B cell (primary cell): ENCODE measurements around the gene FAM111A. TPM values are rescaled to one million over a fixed set of nuclear protein-coding genes. Genes with fewer than 3 reads are reported as not detected.

Source experiments
- ATAC-seq: fragments of 200-7000 bp; cut with Tn5 transposase; one replicate; pipeline ENCODE4 v1.10.0; 2021; ENCODE audit warnings: low read depth, mild to moderate bottlenecking, moderate number of reproducible peaks, moderate library complexity
- CTCF ChIA-PET: fragments of 350-600 bp; sonication (Branson Sonifier 250); formaldehyde crosslinking; loops from one replicate; lab custom pipeline; 2021; ENCODE audit warnings: antibody characterized with exemption, inconsistent platforms; lab: Charles Lee
- POLR2A ChIA-PET: fragments of 350-600 bp; sonication (Branson Sonifier 250); formaldehyde crosslinking; loops from one replicate; lab custom pipeline; 2021; ENCODE audit warnings: antibody characterized with exemption; lab: Charles Lee
- DNase-seq: peaks from one replicate; pipeline ENCODE4 v3.0.0; 2013
- H2AFZ ChIP-seq: 2 replicates; pipeline ENCODE4 v1.6.1; 2012; ENCODE audit warnings: mild to moderate bottlenecking, low read depth, low read length; ENCODE audit not compliant: insufficient read depth, poor library complexity, severe bottlenecking
- H3K27ac ChIP-seq, 2 donors: 1 replicate in 1 of 2; 2 replicates in 1 of 2; pipeline ENCODE4 v1.5.1; 2012 to 2013; ENCODE audit warnings: low read length in 2 of 2, mild to moderate bottlenecking in 2 of 2, moderate library complexity in 1 of 2
- H3K27me3 ChIP-seq, 4 experiments: fragments of 200-600 bp in 1 of 4; sonication (generic) in 1 of 4; replicated peaks in 1 of 4; 1 replicate in 2 of 4; 2 replicates in 2 of 4; pipeline versions ENCODE4 v1.6.1 to v1.7.0; 2013 to 2016; ENCODE audit warnings: low read length in 3 of 4, mild to moderate bottlenecking in 2 of 4, mixed read lengths in 1 of 4, moderate library complexity in 1 of 4; ENCODE audit not compliant: insufficient read depth in 4 of 4, control insufficient read depth in 3 of 4; ENCODE audit errors: control extremely low read depth in 1 of 4
- H3K36me3 ChIP-seq, 2 experiments: replicated peaks in 1 of 2; 1 replicate in 1 of 2; 2 replicates in 1 of 2; pipeline versions ENCODE4 v1.6.1 to v1.7.1; 2013; ENCODE audit warnings: low read length in 1 of 2; ENCODE audit not compliant: insufficient read depth in 2 of 2, control insufficient read depth in 1 of 2; ENCODE audit errors: control extremely low read depth in 1 of 2, extremely low read depth in 1 of 2
- H3K4me1 ChIP-seq, 2 donors: fragments of 200-600 bp in 1 of 2; sonication (generic) in 1 of 2; 1 replicate in 1 of 2; 2 replicates in 1 of 2; pipeline versions ENCODE4 v1.5.1 to v1.6.1; 2013 to 2017; ENCODE audit warnings: low read length in 2 of 2; ENCODE audit not compliant: control insufficient read depth in 2 of 2, insufficient read depth in 2 of 2
- H3K4me2 ChIP-seq: replicated peaks from 2 replicates; pipeline ENCODE3; 2012; ENCODE audit warnings: mild to moderate bottlenecking, low read depth, low read length; ENCODE audit not compliant: poor library complexity, severe bottlenecking
- H3K4me3 ChIP-seq, 5 experiments: fragments of 200-600 bp in 1 of 5; sonication (generic) in 1 of 5; 1 replicate in 3 of 5; 2 replicates in 2 of 5; pipeline versions ENCODE4 v1.5.1 to v1.7.0; 2011 to 2016; ENCODE audit warnings: low read length in 4 of 5, mild to moderate bottlenecking in 4 of 5, low read depth in 2 of 5, control low read depth in 1 of 5, moderate library complexity in 1 of 5; ENCODE audit not compliant: insufficient read depth in 1 of 5; ENCODE audit errors: control extremely low read depth in 1 of 5, extremely low read depth in 1 of 5
- H3K79me2 ChIP-seq: fragments of 200-600 bp; sonication (generic); one replicate; pipeline ENCODE4 v1.6.0; 2016; ENCODE audit warnings: low read length; ENCODE audit not compliant: control insufficient read depth, insufficient read depth
- H3K9ac ChIP-seq: fragments of 200-600 bp; sonication (generic); 2 replicates; pipeline ENCODE4 v1.6.1; 2017; ENCODE audit warnings: mild to moderate bottlenecking, low read length, moderate library complexity
- H3K9me3 ChIP-seq, 3 donors: one replicate each; pipeline versions ENCODE4 v1.6.1 to v1.7.1; 2013; ENCODE audit warnings: low read length in 2 of 3; ENCODE audit not compliant: control insufficient read depth in 2 of 3, insufficient read depth in 1 of 3; ENCODE audit errors: control extremely low read depth in 1 of 3
- H4K20me1 ChIP-seq: 2 replicates; pipeline ENCODE4 v1.6.0; 2012; ENCODE audit warnings: mild to moderate bottlenecking, low read length; ENCODE audit not compliant: insufficient read depth, control insufficient read depth, poor library complexity, severe bottlenecking
- H3K27ac Mint-ChIP-seq: one replicate; pipeline ENCODE4 v1.8.0; 2021; ENCODE audit warnings: mixed read lengths
- H3K27me3 Mint-ChIP-seq: one replicate; pipeline ENCODE4 v1.8.0; 2021; ENCODE audit warnings: mixed read lengths
- H3K4me1 Mint-ChIP-seq: one replicate; pipeline ENCODE4 v1.8.0; 2021; ENCODE audit warnings: mixed read lengths
- H3K4me3 Mint-ChIP-seq: one replicate; pipeline ENCODE4 v1.8.0; 2021; ENCODE audit warnings: mixed read lengths
- H3K9me3 Mint-ChIP-seq: one replicate; pipeline ENCODE4 v1.8.0; 2022; ENCODE audit warnings: mixed read lengths; ENCODE audit not compliant: insufficient read depth
- CTCF ChIP-seq: fragments of 200-600 bp; IDR thresholded peaks from one replicate; pipeline ENCODE4 v1.8.0; 2022; ENCODE audit warnings: antibody characterized with exemption, mild to moderate bottlenecking
- EZH2 ChIP-seq: IDR thresholded peaks from 2 replicates; pipeline ENCODE4 v1.6.1; 2012; ENCODE audit warnings: borderline replicate concordance, low read depth, mild to moderate bottlenecking, moderate library complexity, low read length; ENCODE audit not compliant: insufficient read depth, poor library complexity, severe bottlenecking
- WGBS: methylation state at CpG from one replicate; pipeline ENCODE4 v1.1.5; 2013; ENCODE audit warnings: missing lambda C conversion rate; ENCODE audit not compliant: insufficient coverage; 5-methylcytosine and 5-hydroxymethylcytosine counted together
- intact Hi-C: fragments of 100-400 bp; cut with micrococcal nuclease; formaldehyde crosslinking; loops from one replicate; pipeline ENCODE4 v1.10.0; 2022
- polyA plus RNA-seq: library from polyadenylated mRNA; depleted of rRNA; stranded (reverse); fragments of >200 nt; gene quantifications from 2 replicates; pipeline ENCODE4 v1.2.3, GENCODE V29; 2012
- total RNA-seq, 2 donors: library from RNA; stranded (reverse); fragments of 120-200 nt in 1 of 2; gene quantifications; 1 replicate in 1 of 2; 2 replicates in 1 of 2; pipeline versions ENCODE4 v1.2.3 to v1.2.4, GENCODE V29; 2013 to 2022

The FAM111A gene
- total and polyA plus RNA-seq, 2 donors (not counting 1 experiment from before 2014, with no cell fraction given), result 57.0 to 120 TPM

GRCh38 chr11:59200423-59200746 is 57.7 kb downstream of the FAM111A start:
- peaks cover 2 to 70% of the 10 kb centered on the region in 2 experiments for H3K36me3 ChIP-seq
- H3K4me3 Mint-ChIP-seq, result peak overlapping the region; percentile 23
- no peaks in the 10 kb centered on the region for H3K27me3 Mint-ChIP-seq
- peaks cover 0 to 4% (median 0%) of the 10 kb centered on the region in 3 donors for H3K9me3 ChIP-seq
- ChIA-PET CTCF (interaction anchor here (1.0 to 7.7 kb wide), 6 partner anchors 10 to 73 kb away, joined by 3 to 84 read pairs (median 8); partner anchors contain the start of gene DTX4), POLR2A (interaction anchor here (0.8 kb wide), 1 partner anchor 13 kb away, joined by 3 read pairs; the partner anchor contains the start of gene MPEG1)
- no peak overlapping the region for H2AFZ ChIP-seq
- H3K4me2 ChIP-seq, result peak overlapping the region; percentile 1
- H3K4me3 ChIP-seq, result no peak overlapping the region
- ATAC-seq (peak; percentile 72), DNase-seq (peak; percentile 61)
- H3K27me3 ChIP-seq, result no peaks in the 10 kb centered on the region
- H3K27ac ChIP-seq, result peak overlapping the region; percentile 42 to 73
- H3K9ac ChIP-seq, result no peak overlapping the region
- TF ChIP-seq EZH2 (no peak), CTCF (no peak)
- peaks cover 47% of the 10 kb centered on the region for H3K79me2 ChIP-seq
- H3K27ac Mint-ChIP-seq, result peak overlapping the region; percentile 74
- H3K9me3 Mint-ChIP-seq, result no peaks in the 10 kb centered on the region
- WGBS, result 13% methylated on average over 2 of the region's 4 CpGs
- H4K20me1 ChIP-seq, result peaks cover 12% of the 10 kb centered on the region
- H3K4me1 Mint-ChIP-seq, result peaks cover 95% of the 10 kb centered on the region
- peaks cover 58 to 60% of the 10 kb centered on the region in 2 donors for H3K4me1 ChIP-seq
- intact Hi-C loops, result no loop called here

- Mint-ChIP-seq H3K4me3 (no peak overlapping the region), H3K4me1 (peaks cover 94% of the 10 kb centered on the region), H3K27me3 (no peaks in the 10 kb centered on the region), H3K27ac (peak overlapping the region; percentile 37), H3K9me3 (no peaks in the 10 kb centered on the region)
- ChIA-PET POLR2A (no interaction called here), CTCF (interaction anchor here (0.6 to 7.7 kb wide), 11 partner anchors 8 to 229 kb away, joined by 3 to 84 read pairs (median 11); partner anchors contain the start of gene DTX4)
- Histone ChIP-seq H3K36me3 (peaks cover 2 to 69% of the 10 kb centered on the region in 2 experiments), H3K9ac (no peak overlapping the region), H2AFZ (no peak overlapping the region), H3K4me2 (no peak overlapping the region), H3K79me2 (peaks cover 57% of the 10 kb centered on the region), H3K27me3 (no peaks in the 10 kb centered on the region), H3K4me1 (peaks cover 60% of the 10 kb centered on the region in 2 donors), H3K27ac (no peak overlapping the region), H4K20me1 (peaks cover 20% of the 10 kb centered on the region), H3K4me3 (no peak overlapping the region), H3K9me3 (peaks cover 0 to 3% (median 0%) of the 10 kb centered on the region in 3 donors)
- TF ChIP-seq EZH2, result no peak
- peak; percentile 12 for TF ChIP-seq CTCF
- WGBS, result 90% methylated on average over 2 of the region's 3 CpGs
- ATAC-seq (no peak), DNase-seq (peak; percentile 24)
- intact Hi-C loops, result no loop called here
These were observed 58.7 kb downstream of the FAM111A start for GRCh38 chr11:59201353-59201752.
